Measurements from ENCODE around the gene FAAP20. TPM values are rescaled to one million over a fixed set of nuclear protein-coding genes. Genes with fewer than 3 reads are reported as not detected.

FAAP20 gene
- total RNA-seq, 1 donor from 2014 or later: 15.5 TPM

- DNase-seq: no peak
Measured at GRCh38 chr1:2177946-2178538, 16.5 kb downstream of the FAAP20 start.

- DNase-seq: no peak
Measured at GRCh38 chr1:2177541-2177940, 17.0 kb downstream of the FAAP20 start.

- no peak for DNase-seq
Measured at GRCh38 chr1:2176615-2177014, 18.0 kb downstream of the FAAP20 start.

GRCh38 chr1:2175681-2176454 is 18.7 kb downstream of the FAAP20 start:
- DNase-seq: no peak

GRCh38 chr1:2175055-2175414 is 19.5 kb downstream of the FAAP20 start:
- no peak for DNase-seq

GRCh38 chr1:2174348-2175054 is 20.1 kb downstream of the FAAP20 start:
- DNase-seq: peak; percentile 17

GRCh38 chr1:2173546-2174347 is 20.8 kb downstream of the FAAP20 start:
- DNase-seq: no peak

GRCh38 chr1:2172551-2173146 is 21.9 kb downstream of the FAAP20 start:
- no peak for DNase-seq

- DNase-seq: no peak
Measured at GRCh38 chr1:2172012-2172411, 22.6 kb downstream of the FAAP20 start.

GRCh38 chr1:2170211-2170610 is 24.4 kb downstream of the FAAP20 start:
- no peak for DNase-seq

GRCh38 chr1:2169200-2169836 is 25.3 kb downstream of the FAAP20 start:
- no peak for DNase-seq

- DNase-seq: no peak
Measured at GRCh38 chr1:2168535-2168934, 26.0 kb downstream of the FAAP20 start.

- no peak for DNase-seq
Measured at GRCh38 chr1:2168090-2168489, 26.5 kb downstream of the FAAP20 start.

GRCh38 chr1:2166695-2167094 is 27.9 kb downstream of the FAAP20 start:
- DNase-seq: no peak

GRCh38 chr1:2166254-2166653 is 28.3 kb downstream of the FAAP20 start:
- no peak for DNase-seq

- no peak for DNase-seq
Measured at GRCh38 chr1:2165646-2166045, 28.9 kb downstream of the FAAP20 start.

GRCh38 chr1:2163205-2163604 is 31.4 kb downstream of the FAAP20 start:
- DNase-seq: no peak

- no peak for DNase-seq
Measured at GRCh38 chr1:2160451-2161300, 33.9 kb downstream of the FAAP20 start.

GRCh38 chr1:2159124-2159523 is 35.4 kb downstream of the FAAP20 start:
- no peak for DNase-seq

- DNase-seq: no peak
Measured at GRCh38 chr1:2158272-2158671, 36.3 kb downstream of the FAAP20 start.

- DNase-seq: no peak
Measured at GRCh38 chr1:2157856-2158255, 36.7 kb downstream of the FAAP20 start.

Data from skin of body (tissue), 2 donors.